ENCODE data around the gene ATP1A1.

The ATP1A1 gene

GRCh38 chr1:116414364-116414763 lies 41.3 kb downstream of the ATP1A1 start:
- Histone ChIP-seq H3K27me3 (ENCODE audit: insufficient read depth, poor library complexity, severe bottlenecking) (no peaks in the 10 kb centered on the region), H3K9me3 (ENCODE audit: severe bottlenecking) (no peaks in the 10 kb centered on the region), H3K27ac (ENCODE audit: poor library complexity, severe bottlenecking) (no peak overlapping the region), H3K36me3 (ENCODE audit: low read depth) (no peaks in the 10 kb centered on the region), H3K4me1 (ENCODE audit: insufficient read depth, poor library complexity, severe bottlenecking) (peaks cover 4% of the 10 kb centered on the region), H3K4me3 (ENCODE audit: severe bottlenecking) (no peak overlapping the region)
- ATAC-seq (ENCODE audit: low read depth) (no peak), DNase-seq (ENCODE audit: low spot score) (no peak)
- no peak for TF ChIP-seq CTCF (IDR thresholded peaks at IDR 0.05; ENCODE audit: poor library complexity, severe bottlenecking)

DNA sequence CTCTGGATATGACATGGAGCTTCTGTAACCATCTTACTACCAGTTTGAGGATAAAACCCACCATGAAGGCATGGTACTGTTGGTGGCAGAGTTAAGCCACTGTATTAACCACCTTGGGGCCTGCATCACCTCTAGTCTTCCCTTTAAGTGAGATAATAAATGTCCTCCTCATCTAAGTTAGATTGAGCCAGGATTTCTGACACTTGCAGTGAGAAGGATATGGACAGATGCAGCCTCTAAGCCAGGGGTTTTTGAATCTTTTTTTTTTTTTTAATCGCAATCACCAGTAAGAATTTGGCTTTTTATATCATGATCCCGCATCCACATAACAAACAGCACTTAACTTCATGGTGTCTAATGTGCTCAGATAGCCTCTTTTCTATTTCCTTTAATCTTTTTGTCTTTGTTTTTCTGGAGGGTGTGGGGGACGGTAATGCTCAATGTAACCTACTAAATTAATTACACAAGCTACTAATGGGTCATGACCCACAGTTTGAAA lies 42.2 kb downstream of the ATP1A1 start:
- DNase-seq (ENCODE audit: low spot score) = no peak
- Histone ChIP-seq H3K4me3 (ENCODE audit: severe bottlenecking) (no peak overlapping the region), H3K4me1 (ENCODE audit: insufficient read depth, poor library complexity, severe bottlenecking) (peaks cover 4% of the 10 kb centered on the region), H3K27ac (ENCODE audit: poor library complexity, severe bottlenecking) (no peak overlapping the region), H3K9me3 (ENCODE audit: severe bottlenecking) (no peaks in the 10 kb centered on the region), H3K27me3 (ENCODE audit: insufficient read depth, poor library complexity, severe bottlenecking) (no peaks in the 10 kb centered on the region), H3K36me3 (ENCODE audit: low read depth) (no peaks in the 10 kb centered on the region)
- no peak for ATAC-seq (ENCODE audit: low read depth)
- TF ChIP-seq CTCF (IDR thresholded peaks at IDR 0.05; ENCODE audit: poor library complexity, severe bottlenecking) = no peak

- Histone ChIP-seq H3K4me1 (ENCODE audit: insufficient read depth, poor library complexity, severe bottlenecking) (peaks cover 4% of the 10 kb centered on the region), H3K27ac (ENCODE audit: poor library complexity, severe bottlenecking) (no peak overlapping the region), H3K4me3 (ENCODE audit: severe bottlenecking) (no peak overlapping the region), H3K36me3 (ENCODE audit: low read depth) (no peaks in the 10 kb centered on the region), H3K9me3 (ENCODE audit: severe bottlenecking) (no peaks in the 10 kb centered on the region), H3K27me3 (ENCODE audit: insufficient read depth, poor library complexity, severe bottlenecking) (no peaks in the 10 kb centered on the region)
- no peak for DNase-seq (ENCODE audit: low spot score)
- no peak for ATAC-seq (ENCODE audit: low read depth)
- no peak for TF ChIP-seq CTCF (IDR thresholded peaks at IDR 0.05; ENCODE audit: poor library complexity, severe bottlenecking)
These were observed 42.9 kb downstream of the ATP1A1 start for GRCh38 chr1:116415699-116416533.

- H3K27ac ChIP-seq (ENCODE audit: poor library complexity, severe bottlenecking) = no peak overlapping the region
- peaks cover 4% of the 10 kb centered on the region for H3K4me1 ChIP-seq (ENCODE audit: insufficient read depth, poor library complexity, severe bottlenecking)
- H3K36me3 ChIP-seq (ENCODE audit: low read depth) = no peaks in the 10 kb centered on the region
- H3K4me3 ChIP-seq (ENCODE audit: severe bottlenecking) = no peak overlapping the region
- no peaks in the 10 kb centered on the region for H3K27me3 ChIP-seq (ENCODE audit: insufficient read depth, poor library complexity, severe bottlenecking)
- no peaks in the 10 kb centered on the region for H3K9me3 ChIP-seq (ENCODE audit: severe bottlenecking)
- no peak for ATAC-seq (ENCODE audit: low read depth)
- TF ChIP-seq CTCF (IDR thresholded peaks at IDR 0.05; ENCODE audit: poor library complexity, severe bottlenecking) = no peak
- DNase-seq (ENCODE audit: low spot score) = no peak
These were observed 43.9 kb downstream of the ATP1A1 start for GRCh38 chr1:116416854-116417513.

Data from RWPE2 (cell line).